Dermis blood vessel endothelial cell (primary cell): ENCODE measurements around the gene CUZD1. TPM values are rescaled to one million over a fixed set of nuclear protein-coding genes. Genes with fewer than 3 reads are reported as not detected.
"Not testable (repeated sequence)": the region's sequence is repeated elsewhere in the genome, so short reads cannot be mapped to it uniquely, and the experiment has no call there.

Experiments used
- DNase-seq: peaks from one replicate; pipeline ENCODE4 v3.0.0; 2010
- total RNA-seq: library from RNA; depleted of rRNA; stranded (reverse); fragments of >200 nt; gene quantifications from 2 replicates; pipeline ENCODE4 v1.2.3, GENCODE V29; 2014

CUZD1 gene
- total RNA-seq: 0.34 and 0.51 TPM in 2 replicates

DNA sequence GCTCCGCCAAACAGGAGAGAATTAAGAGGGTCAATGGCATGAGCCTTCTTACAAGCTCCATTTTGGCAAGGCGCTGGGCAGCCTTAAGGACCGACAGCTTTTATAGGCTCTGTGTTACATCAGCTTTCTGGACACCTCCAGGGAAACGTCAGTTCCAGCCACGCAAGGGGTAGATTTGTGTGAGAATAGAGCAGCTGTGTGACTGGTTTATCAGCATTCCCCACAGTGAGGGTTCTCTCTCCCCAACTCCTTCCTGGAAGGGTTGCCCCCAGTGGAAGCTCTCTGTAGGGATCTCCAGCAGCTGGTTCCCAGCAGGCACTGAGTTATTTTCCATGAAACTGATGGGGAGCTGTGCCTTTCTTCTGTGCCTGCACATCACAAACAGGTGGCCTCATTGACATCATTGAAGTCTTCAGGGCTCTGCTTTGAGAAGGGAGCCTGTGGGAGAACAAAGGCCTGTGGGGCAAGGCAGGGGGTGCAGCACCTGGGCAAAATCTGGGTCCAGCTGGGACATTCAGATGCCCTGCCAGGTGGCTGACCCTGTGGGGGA, at the start of gene CUZD1:
CUZD1 (minus strand) TSS at position 75 of the 550 bp plus-strand sequence; CDS start at position 61, 14 bp downstream.
- DNase-seq: no peak

- no peak for DNase-seq
Measured at GRCh38 chr10:122894261-122894944, 48.7 kb upstream of the CUZD1 start.

DNA sequence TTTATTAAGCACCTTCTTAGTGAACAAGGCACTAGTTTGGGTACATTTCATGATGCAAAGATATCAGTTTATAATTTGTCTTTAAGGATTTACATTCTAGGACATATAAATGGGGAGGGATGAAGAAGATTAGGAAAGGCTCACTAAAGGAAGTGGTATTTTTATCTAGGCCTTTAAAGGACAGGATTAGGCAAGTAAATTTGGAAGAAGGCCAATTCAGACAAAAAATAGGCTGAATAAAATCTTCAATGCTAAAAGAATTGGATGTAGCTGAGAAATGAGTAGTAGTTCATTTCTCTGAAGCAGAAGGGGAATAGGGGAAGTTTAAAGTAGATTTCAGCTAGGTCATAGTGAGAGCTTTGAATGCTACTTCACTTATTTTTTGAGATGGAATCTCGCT, 38.5 kb upstream of the CUZD1 start:
- no peak for DNase-seq

GRCh38 chr10:122882766-122883165, 37.1 kb upstream of the CUZD1 start:
- DNase-seq: peak; percentile 15

GRCh38 chr10:122879339-122880273, 33.9 kb upstream of the CUZD1 start, which contains the start of gene FAM24B:
Gene FAM24B, minus strand, starts transcription at chr10:122879581. Its CDS starts 29,066 bp downstream, at chr10:122850515.
- DNase-seq: peak; percentile 99

GRCh38 chr10:122878799-122879338, 33.2 kb upstream of the CUZD1 start:
- peak; percentile 63 for DNase-seq

- DNase-seq: no peak
Measured at GRCh38 chr10:122877264-122877663, 31.6 kb upstream of the CUZD1 start.

DNA sequence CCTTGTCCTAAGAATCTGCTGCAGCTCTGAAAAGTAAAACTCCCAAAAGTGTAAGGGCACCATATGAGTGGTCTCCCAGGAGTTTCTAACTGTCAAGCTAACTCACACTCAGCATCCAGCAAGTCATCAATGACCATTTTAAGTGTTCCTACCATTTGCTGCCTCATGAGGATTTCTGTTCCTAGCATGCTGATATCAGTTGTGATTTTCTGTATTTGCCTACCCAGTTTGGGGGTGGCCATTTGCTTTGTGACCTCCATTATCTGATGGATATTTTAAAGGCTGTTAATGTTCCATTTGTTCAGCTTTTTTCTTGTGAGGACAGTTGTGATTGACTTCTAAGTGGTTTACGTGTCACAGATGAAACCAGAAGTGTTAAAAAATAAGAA, 30.8 kb upstream of the CUZD1 start:
- no peak for DNase-seq

DNA sequence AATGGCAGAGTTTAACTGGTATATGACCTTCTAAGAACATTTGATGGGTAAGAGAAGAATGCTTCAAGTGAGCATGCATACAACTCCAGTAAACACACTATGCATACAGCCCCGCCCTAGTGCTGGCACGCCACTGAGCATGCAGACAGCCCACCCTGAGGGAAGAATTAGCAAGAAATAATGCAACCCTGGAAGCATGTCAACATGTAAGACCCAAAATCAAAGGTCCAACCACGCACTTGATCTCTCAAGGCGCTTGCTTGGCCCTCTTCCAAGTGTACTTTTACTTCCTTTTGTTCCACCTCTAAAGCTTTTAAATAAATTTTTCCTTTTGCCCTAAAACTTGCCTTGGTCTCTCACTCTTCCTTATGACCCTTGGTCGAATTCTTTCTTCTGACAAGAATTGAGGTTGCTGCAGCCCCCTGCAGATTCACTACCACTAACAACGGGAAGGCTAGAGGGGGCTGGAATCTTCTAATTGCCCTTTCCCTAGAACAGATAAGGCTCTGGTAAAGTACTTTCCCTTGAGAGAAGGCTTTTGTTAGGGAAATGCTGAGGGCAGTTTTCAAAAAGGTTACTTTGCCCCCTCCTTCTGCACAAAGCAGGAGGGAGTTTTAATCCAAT, 30.3 kb upstream of the CUZD1 start:
- DNase-seq: no peak

DNA sequence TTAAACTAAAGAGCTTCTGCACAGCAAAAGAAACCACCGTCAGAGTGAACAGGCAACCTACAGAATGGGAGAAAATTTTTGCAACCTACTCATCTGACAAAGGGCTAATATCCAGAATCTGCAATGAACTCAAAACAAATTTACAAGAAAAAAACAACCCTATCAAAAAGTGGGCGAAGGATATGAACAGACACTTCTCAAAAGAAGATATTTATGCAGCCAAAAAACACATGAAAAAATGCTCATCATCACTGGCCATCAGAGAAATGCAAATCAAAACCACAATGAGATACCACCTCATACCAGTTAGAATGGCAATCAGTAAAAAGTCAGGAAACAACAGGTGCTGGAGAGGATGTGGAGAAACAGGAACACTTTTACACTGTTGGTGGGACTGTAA, 26.3 kb upstream of the CUZD1 start:
- DNase-seq: not testable (repeated sequence)

- DNase-seq: not testable (repeated sequence)
Measured at GRCh38 chr10:122868768-122869167, 23.1 kb upstream of the CUZD1 start.

- DNase-seq: not testable (repeated sequence)
Measured at GRCh38 chr10:122866757-122867482, 21.3 kb upstream of the CUZD1 start.

DNA sequence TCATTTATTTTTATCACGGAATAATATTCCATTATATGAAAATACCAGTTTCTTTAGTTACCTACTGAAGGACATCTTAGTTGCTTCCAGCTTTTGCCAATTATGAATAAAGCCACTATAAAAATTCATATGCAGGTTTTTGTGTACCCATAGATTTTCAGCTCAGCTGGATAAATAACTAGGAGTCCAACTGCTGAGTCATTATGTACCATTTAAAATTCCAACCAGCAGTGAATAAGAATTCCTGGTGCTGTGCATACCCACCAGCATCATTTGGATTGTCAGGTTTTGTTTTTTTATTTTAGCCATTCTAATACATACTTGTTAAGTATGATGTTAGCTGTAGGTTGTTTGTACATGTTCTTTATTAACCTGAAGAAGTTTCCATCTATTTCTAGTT, 19.2 kb upstream of the CUZD1 start:
- DNase-seq: peak; percentile 49

DNA sequence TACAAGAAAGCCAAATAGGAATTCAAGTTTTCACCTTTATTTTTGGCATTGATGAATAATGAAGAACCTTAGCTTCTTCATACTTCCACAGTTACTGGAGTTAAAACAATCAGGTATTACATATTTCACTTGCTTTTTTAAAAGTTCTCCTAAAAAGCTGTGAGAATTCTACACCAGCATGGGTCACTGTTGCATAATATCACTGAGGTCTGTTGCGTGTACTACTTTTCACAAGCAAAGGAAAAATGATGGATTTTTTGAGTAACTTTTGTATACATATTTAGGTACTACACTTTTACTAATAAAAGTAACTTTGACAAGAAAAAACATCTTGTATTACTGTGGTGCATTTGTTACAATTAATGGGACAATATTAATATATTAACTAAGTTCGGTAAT, 18.5 kb upstream of the CUZD1 start:
- no peak for DNase-seq

GRCh38 chr10:122863216-122864193, 17.8 kb upstream of the CUZD1 start:
- DNase-seq: no peak

DNA sequence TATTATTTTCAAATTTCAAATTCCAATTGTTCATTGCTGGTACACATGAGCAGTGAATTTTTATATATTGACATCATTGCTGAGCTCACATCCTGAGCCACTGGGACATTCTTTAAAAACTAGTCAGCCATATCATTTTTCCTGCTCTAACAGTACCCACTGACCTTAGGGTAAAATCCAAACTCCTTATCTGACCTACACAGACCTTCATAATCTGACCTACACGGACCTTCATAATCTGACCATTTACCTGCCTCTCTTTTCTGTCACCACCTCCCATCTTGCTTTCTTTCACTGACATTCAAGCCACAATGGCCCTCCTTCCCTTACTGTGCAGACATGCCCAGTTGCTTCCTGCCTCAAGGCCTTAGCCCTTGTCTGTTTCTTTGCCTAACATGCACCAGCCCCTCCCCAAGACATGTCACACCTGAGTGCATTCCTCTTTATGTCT, 16.1 kb upstream of the CUZD1 start:
- DNase-seq: peak; percentile 77

DNA sequence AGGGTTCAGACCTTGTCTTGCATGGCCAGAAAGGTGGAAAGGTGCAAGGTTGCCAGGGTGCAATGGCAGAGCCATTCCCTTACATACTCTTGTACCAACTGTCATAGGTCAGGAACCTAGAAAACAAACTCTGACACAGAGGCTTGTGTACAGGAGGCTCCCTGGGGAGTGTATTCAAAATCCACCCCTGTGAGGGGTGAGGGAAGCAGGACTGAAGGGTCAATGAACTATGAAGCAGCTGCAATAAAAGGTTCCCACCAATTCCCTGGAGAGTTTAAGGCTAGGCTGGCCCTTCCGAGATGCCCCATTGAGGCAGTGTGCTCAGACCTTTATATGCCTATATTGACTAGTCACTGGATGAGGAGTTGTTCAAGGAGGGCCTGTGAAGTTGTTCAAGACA, 13.9 kb upstream of the CUZD1 start:
- no peak for DNase-seq

- DNase-seq: not testable (repeated sequence)
Measured at GRCh38 chr10:122858042-122858441, 12.4 kb upstream of the CUZD1 start.

GRCh38 chr10:122856902-122857301, 11.2 kb upstream of the CUZD1 start:
- no peak for DNase-seq

- DNase-seq: no peak
Measured at GRCh38 chr10:122855745-122856144, 10.1 kb upstream of the CUZD1 start.
